ENCODE measurements around the gene TFR2. TPM values are rescaled to one million over a fixed set of nuclear protein-coding genes. Genes with fewer than 3 reads are reported as not detected.

TFR2 gene
- total and polyA plus RNA-seq, 2 of the 4 experiments (the other 2 are of a cell fraction): 0.18 to 0.50 TPM

DNA sequence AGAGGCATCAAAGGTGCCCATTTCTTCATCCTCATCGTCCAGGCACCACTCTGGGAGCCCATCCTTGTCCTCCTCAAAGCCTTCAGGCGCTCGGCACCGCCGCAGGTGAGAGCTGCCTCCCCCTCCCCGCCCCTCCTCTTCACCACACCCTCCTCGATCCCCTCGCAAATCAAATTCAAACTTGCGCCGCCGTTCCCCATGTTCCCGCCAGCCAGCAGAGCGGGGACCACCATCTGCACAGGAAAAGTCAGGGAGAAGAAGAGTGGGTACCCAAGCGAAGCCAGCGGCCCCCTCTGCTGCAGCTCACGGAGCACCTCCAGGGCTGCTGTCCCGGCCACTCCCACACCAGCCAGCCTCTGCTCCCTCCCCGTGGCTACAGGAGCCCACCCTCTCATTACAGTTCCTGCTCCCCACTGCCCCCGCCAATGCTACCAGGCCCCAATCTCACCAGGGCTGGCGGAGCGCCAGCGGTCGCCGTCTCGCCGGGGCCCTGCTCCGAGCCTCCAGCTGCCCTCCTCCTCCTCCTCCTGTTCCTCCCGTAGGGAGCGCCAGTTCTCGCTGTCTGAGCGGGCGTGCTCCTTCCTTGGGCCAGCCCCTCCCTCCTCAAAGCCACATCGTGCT lies 45.0 kb upstream of the TFR2 start:
- no TSS peak for BruUV-seq (replicated peaks)
- no peak overlapping the region for H3K4me3 ChIP-seq (ENCODE audit: insufficient read depth, low read depth, low read length)
- no peak overlapping the region for H2BK20ac ChIP-seq (ENCODE audit: low read depth, low read length)
- no peaks in the 10 kb centered on the region for H3K9me1 ChIP-seq (ENCODE audit: insufficient read depth, low read length)
- in situ Hi-C loops (cut with MboI; ENCODE audit: low sequenced_read_pairs): no loop called here
- no peak overlapping the region for H2AFZ ChIP-seq (replicated peaks; ENCODE audit: low read length, poor library complexity)
- H3K9ac ChIP-seq (ENCODE audit: low read depth, low read length): no peak overlapping the region
- no peak overlapping the region for H3K23ac ChIP-seq (ENCODE audit: low read depth, low read length)
- ATAC-seq (ENCODE audit: low read depth) (no peak), DNase-seq (no peak)
- dilution Hi-C loops (cut with HindIII; ENCODE audit: low sequenced_read_pairs, unreplicated experiment): no loop called here
- H3K18ac ChIP-seq (ENCODE audit: low read depth, low read length): no peak overlapping the region
- H3K36me3 ChIP-seq (ENCODE audit: control insufficient read depth, insufficient read depth, low read length): peaks cover 73% of the 10 kb centered on the region
- H3K79me1 ChIP-seq (ENCODE audit: low read depth in 1 of 2, low read length in 2 of 2): peaks cover 12 to 38% of the 10 kb centered on the region in 2 experiments; a peak in 3 of 4 replicates
- H4K8ac ChIP-seq (ENCODE audit: low read depth in 2 of 2, low read length in 2 of 2): no peak overlapping the region
- 71% methylated on average over 15 of the region's 33 CpGs; no CpG with 5 or more reads in 1 of the 2 experiments for WGBS, 2 experiments (ENCODE audit: extremely low coverage in 2 of 2, insufficient read length in 1 of 2)
- intact Hi-C loops (cut with micrococcal nuclease): no loop called here
- no peak overlapping the region for H3K27ac ChIP-seq (ENCODE audit: insufficient read depth, low read length)
- H2BK120ac ChIP-seq (ENCODE audit: low read depth, low read length): no peak overlapping the region
- POLR2A ChIA-PET (ENCODE audit: unreplicated experiment): no interaction called here
- peaks cover 48% of the 10 kb centered on the region for H4K20me1 ChIP-seq (ENCODE audit: insufficient read depth, low read length)
- no peak overlapping the region for H3K14ac ChIP-seq (replicated peaks; ENCODE audit: low read depth, low read length)
- TF ChIP-seq MAZ (IDR thresholded peaks at IDR 0.05; ENCODE audit: borderline replicate concordance, low read depth, low read length) (no peak), BHLHE40 (IDR thresholded peaks at IDR 0.05; ENCODE audit: low read depth, low read length) (no peak), SMC3 (IDR thresholded peaks at IDR 0.05; ENCODE audit: low read depth, low read length) (no peak)
- no peak overlapping the region for H3K4me2 ChIP-seq (ENCODE audit: low read depth, low read length)
- H4K5ac ChIP-seq (ENCODE audit: low read depth, low read length): no peak overlapping the region
- H3K56ac ChIP-seq (ENCODE audit: extremely low read depth, insufficient read depth, low read length): no peak overlapping the region
- H3K4ac ChIP-seq (ENCODE audit: low read depth, low read length): no peak overlapping the region
- H2AK9ac ChIP-seq (replicated peaks; ENCODE audit: low read depth, low read length, poor library complexity): no peak overlapping the region
- H2BK15ac ChIP-seq (ENCODE audit: low read depth, low read length): no peak overlapping the region
- H2BK5ac ChIP-seq (ENCODE audit: low read depth, low read length, poor library complexity, severe bottlenecking): no peak overlapping the region
- CTCF ChIA-PET: no interaction called here
- H2AK5ac ChIP-seq (ENCODE audit: low read depth, low read length): no peak overlapping the region
- no peaks in the 10 kb centered on the region for H3K9me3 ChIP-seq (ENCODE audit: control insufficient read depth, insufficient read depth, low read length)
- H4K91ac ChIP-seq (ENCODE audit: insufficient read depth, low read depth, low read length): no peak overlapping the region
- peaks cover 13% of the 10 kb centered on the region for H3K4me1 ChIP-seq (ENCODE audit: control insufficient read depth, insufficient read depth, low read length)
- H3K27me3 ChIP-seq (ENCODE audit: control insufficient read depth, insufficient read depth, low read length): no peaks in the 10 kb centered on the region

Data from IMR-90 (cell line).